Panc1 (cell line): Measurements from ENCODE around the gene BEST3. TPM values are rescaled to one million over a fixed set of nuclear protein-coding genes. Genes with fewer than 3 reads are reported as not detected.

ENCODE experiments used
- ATAC-seq: fragments of 200-7000 bp; cut with Tn5 transposase; 2 replicates; pipeline ENCODE4 v1.9.1; 2020; ENCODE audit warnings: mild to moderate bottlenecking, moderate library complexity
- BruUV-seq: library from RNA; stranded (reverse); fragments of 400-500 nt; replicated peaks from 2 replicates; lab custom pipeline; 2021; lab: Mats Ljungman, UMichigan
- CTCF ChIA-PET: fragments of 300-600 bp; sonication (Branson Sonifier 250); formaldehyde crosslinking; loops from one replicate; lab custom pipeline; 2022; ENCODE audit warnings: antibody characterized with exemption; lab: Charles Lee
- POLR2A ChIA-PET: fragments of 300-600 bp; sonication (Branson Sonifier 250); formaldehyde crosslinking; loops from one replicate; lab custom pipeline; 2022; ENCODE audit warnings: antibody characterized with exemption; lab: Charles Lee
- DNase-seq: peaks from one replicate; pipeline ENCODE4 v3.0.0-alpha.2; 2010; ENCODE audit warnings: low read depth, low spot score
- H3K27ac ChIP-seq: 2 replicates; pipeline ENCODE4 v1.5.1; 2011; ENCODE audit warnings: mild to moderate bottlenecking, low read length, inconsistent platforms
- H3K27me3 ChIP-seq: fragments of 200-500 bp; sonication (Bioruptor generic); 2 replicates; pipeline ENCODE4 v1.6.0; 2014; ENCODE audit warnings: low read length, inconsistent platforms; ENCODE audit not compliant: control insufficient read depth, insufficient read depth
- H3K36me3 ChIP-seq: fragments of 200-500 bp; sonication (Bioruptor generic); 2 replicates; pipeline ENCODE4 v1.5.1; 2014; ENCODE audit warnings: inconsistent platforms, mild to moderate bottlenecking, low read length, moderate library complexity; ENCODE audit not compliant: control insufficient read depth, insufficient read depth
- H3K4me1 ChIP-seq: 2 replicates; pipeline ENCODE4 v1.5.1; 2011; ENCODE audit warnings: inconsistent platforms, mild to moderate bottlenecking, low read length, moderate library complexity; ENCODE audit not compliant: control insufficient read depth, insufficient read depth
- H3K4me3 ChIP-seq, 2 experiments: 2 replicates each; pipeline ENCODE4 v1.5.1; 2011 to 2012; ENCODE audit warnings: low read depth in 2 of 2, low read length in 2 of 2, mild to moderate bottlenecking in 2 of 2, inconsistent platforms in 1 of 2, moderate library complexity in 1 of 2
- H3K9me3 ChIP-seq: fragments of 200-500 bp; sonication (Bioruptor generic); 2 replicates; pipeline ENCODE4 v1.5.1; 2014; ENCODE audit warnings: low read depth, mild to moderate bottlenecking, inconsistent platforms, low read length, moderate library complexity; ENCODE audit not compliant: control insufficient read depth, insufficient read depth
- CTCF ChIP-seq: fragments of 450-650 bp; IDR thresholded peaks from 2 replicates; pipeline ENCODE4 v1.5.1; 2017; ENCODE audit warnings: mild to moderate bottlenecking
- POLR2AphosphoS5 ChIP-seq: IDR thresholded peaks from 2 replicates; pipeline ENCODE4 v1.6.1; 2012; ENCODE audit warnings: mild to moderate bottlenecking, low read depth, low read length, moderate library complexity
- REST ChIP-seq, 2 experiments: IDR thresholded peaks; 2 replicates each; pipeline ENCODE4 v1.6.1; 2011 to 2012; ENCODE audit warnings: low read depth in 2 of 2, control low read depth in 1 of 2, low read length in 1 of 2, mild to moderate bottlenecking in 1 of 2, moderate library complexity in 1 of 2; ENCODE audit not compliant: insufficient read depth in 1 of 2
- SIN3A ChIP-seq: IDR thresholded peaks from 2 replicates; pipeline ENCODE4 v1.6.1; 2012; ENCODE audit warnings: low read depth, mild to moderate bottlenecking, low read length, moderate library complexity, borderline replicate concordance; ENCODE audit not compliant: insufficient read depth
- TCF7L2 ChIP-seq: IDR thresholded peaks from 2 replicates; pipeline ENCODE4 v1.6.1; 2011; ENCODE audit warnings: mild to moderate bottlenecking, low read depth, low read length, inconsistent platforms
- in situ Hi-C: cut with HindIII; loops from 2 replicates; pipeline ENCODE4 v1.10.0; 2016; ENCODE audit warnings: low sequenced_read_pairs, low pct_unique_long_range_greater_than_20kb
- intact Hi-C: fragments of 100-400 bp; cut with micrococcal nuclease; formaldehyde crosslinking; loops from one replicate; pipeline ENCODE4 v1.10.0; 2022; ENCODE audit not compliant: unreplicated experiment
- total RNA-seq: library from RNA; stranded (reverse); gene quantifications from one replicate; pipeline ENCODE4 v1.2.1, GENCODE V29; 2021; ENCODE audit not compliant: unreplicated experiment

Gene BEST3
- total RNA-seq, 1 experiment from 2014 or later: 0.67 TPM

- CTCF ChIA-PET: no interaction called here
- intact Hi-C loops: no loop called here
- POLR2A ChIA-PET: no interaction called here
Observed at GRCh38 chr12:69663726-69664125, 35.4 kb downstream of the BEST3 start.

GRCh38 chr12:69662764-69663163, 36.3 kb downstream of the BEST3 start:
- in situ Hi-C loops: no loop called here
- intact Hi-C loops: no loop called here
- no peaks in the 10 kb centered on the region for H3K27me3 ChIP-seq
- ATAC-seq (no peak), DNase-seq (no peak)
- H3K27ac ChIP-seq: no peak overlapping the region
- no peaks in the 10 kb centered on the region for H3K36me3 ChIP-seq
- no peak for TF ChIP-seq CTCF
- no peak for TF ChIP-seq TCF7L2
- no peak for TF ChIP-seq SIN3A
- TF ChIP-seq REST (IDR thresholded peaks at IDR 0.05; ENCODE audit: insufficient read depth in 1 of 2, low read depth in 2 of 2, low read length in 1 of 2): no peak
- TF ChIP-seq POLR2AphosphoS5: no peak
- H3K4me3 ChIP-seq: no peak overlapping the region
- no peaks in the 10 kb centered on the region for H3K9me3 ChIP-seq
- no peaks in the 10 kb centered on the region; the same call in 1 of the 2 replicates for H3K4me1 ChIP-seq
- ChIA-PET POLR2A (no interaction called here), CTCF (no interaction called here)
- no TSS peak for BruUV-seq

More at GRCh38 chr12:69663726-69664125, 35.4 kb downstream of the BEST3 start:
- Histone ChIP-seq H3K27me3 (no peaks in the 10 kb centered on the region), H3K4me3 (no peak overlapping the region), H3K36me3 (no peaks in the 10 kb centered on the region), H3K9me3 (no peaks in the 10 kb centered on the region), H3K27ac (no peak overlapping the region), H3K4me1 (no peaks in the 10 kb centered on the region; the same call in 1 of the 2 replicates)
- TF ChIP-seq CTCF (no peak), TCF7L2 (no peak)
- BruUV-seq: no TSS peak
- no peak for DNase-seq
- ATAC-seq: no peak
- in situ Hi-C loops: no loop called here
